Kidney epithelial cell (primary cell): ENCODE measurements around the gene MCCC1. TPM values are rescaled to one million over a fixed set of nuclear protein-coding genes. Genes with fewer than 3 reads are reported as not detected.
A peak's percentile ranks its signal among the peaks of the same experiment; 100 is the strongest.

Experiments used
- DNase-seq: peaks from one replicate; pipeline ENCODE4 v3.0.0-alpha.2; 2010; ENCODE audit warnings: low read depth
- H3K27me3 ChIP-seq: 2 replicates; pipeline ENCODE4 v1.6.0; 2011; ENCODE audit warnings: low read length; ENCODE audit not compliant: control insufficient read depth, insufficient read depth
- H3K36me3 ChIP-seq: 2 replicates; pipeline ENCODE4 v1.5.1; 2011; ENCODE audit warnings: low read length; ENCODE audit not compliant: control insufficient read depth, insufficient read depth
- H3K4me3 ChIP-seq: 2 replicates; pipeline ENCODE4 v1.5.1; 2011; ENCODE audit warnings: low read depth, mild to moderate bottlenecking, control low read depth, low read length
- CTCF ChIP-seq: IDR thresholded peaks from 2 replicates; pipeline ENCODE4 v1.5.1; 2011; ENCODE audit warnings: mild to moderate bottlenecking, moderate library complexity, low read length, control low read depth, inconsistent platforms; ENCODE audit not compliant: insufficient read depth, poor library complexity, severe bottlenecking
- total RNA-seq: library from RNA; depleted of rRNA; stranded (reverse); fragments of >200 nt; gene quantifications from 2 replicates; pipeline ENCODE4 v1.2.3, GENCODE V29; 2015

MCCC1 gene
- total RNA-seq, 1 donor from 2014 or later: 15.9 TPM

- H3K27me3 ChIP-seq: no peaks in the 10 kb centered on the region
- no peak for TF ChIP-seq CTCF
- peaks cover 2% of the 10 kb centered on the region for H3K36me3 ChIP-seq
- H3K4me3 ChIP-seq: no peak overlapping the region
- no peak for DNase-seq
Measured at GRCh38 chr3:183050706-183051105, 48.6 kb downstream of the MCCC1 start.

DNA sequence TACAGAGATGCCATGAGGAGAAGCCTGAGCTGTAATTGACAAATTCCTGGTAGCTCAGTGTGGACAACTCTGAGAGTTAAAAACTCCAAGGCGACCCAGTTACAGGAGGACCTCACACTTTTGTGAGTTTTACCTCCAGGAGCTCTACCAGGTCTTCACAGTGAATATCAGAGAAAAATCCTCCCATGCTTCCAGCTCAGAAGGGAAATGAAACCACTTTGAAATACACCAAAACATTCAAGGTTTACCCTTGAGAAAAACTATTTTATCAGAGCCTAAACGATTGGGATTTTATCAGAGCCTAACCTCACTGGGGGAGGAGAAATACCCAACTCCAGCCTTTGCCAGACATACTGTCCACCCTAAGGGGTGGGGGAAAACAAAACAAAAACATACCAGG lies 52.4 kb downstream of the MCCC1 start:
- no peaks in the 10 kb centered on the region for H3K27me3 ChIP-seq
- peaks cover 2% of the 10 kb centered on the region for H3K36me3 ChIP-seq
- no peak overlapping the region for H3K4me3 ChIP-seq
- DNase-seq: no peak
- no peak for TF ChIP-seq CTCF

GRCh38 chr3:183044547-183045229 lies 54.6 kb downstream of the MCCC1 start:
- H3K4me3 ChIP-seq: no peak overlapping the region
- peaks cover under 1% of the 10 kb centered on the region for H3K36me3 ChIP-seq
- H3K27me3 ChIP-seq: no peaks in the 10 kb centered on the region
- TF ChIP-seq CTCF: no peak
- DNase-seq: no peak

- no peak for DNase-seq
- no peak overlapping the region for H3K4me3 ChIP-seq
- H3K36me3 ChIP-seq: peaks cover 1% of the 10 kb centered on the region
- no peak for TF ChIP-seq CTCF
- no peaks in the 10 kb centered on the region for H3K27me3 ChIP-seq
Measured at GRCh38 chr3:183038757-183039156, 60.5 kb downstream of the MCCC1 start.

GRCh38 chr3:183038221-183038620 lies 61.1 kb downstream of the MCCC1 start:
- DNase-seq: peak; percentile 63
- Histone ChIP-seq H3K27me3 (no peaks in the 10 kb centered on the region), H3K4me3 (no peak overlapping the region), H3K36me3 (peaks cover 1% of the 10 kb centered on the region)
- TF ChIP-seq CTCF: no peak

GRCh38 chr3:183033746-183034145 lies 65.5 kb downstream of the MCCC1 start:
- DNase-seq: no peak
- no peak overlapping the region for H3K4me3 ChIP-seq
- TF ChIP-seq CTCF: no peak
- peaks cover 1% of the 10 kb centered on the region for H3K36me3 ChIP-seq
- no peaks in the 10 kb centered on the region for H3K27me3 ChIP-seq
